Muscle layer of duodenum (tissue), 2 donors: Measurements from ENCODE around the gene CYB5A.

Experiments
- H3K27ac ChIP-seq: one replicate; pipeline ENCODE4 v1.7.0; 2013; ENCODE audit warnings: mild to moderate bottlenecking, low read length
- H3K27me3 ChIP-seq: one replicate; pipeline ENCODE4 v1.7.0; 2013; ENCODE audit warnings: low read depth, mild to moderate bottlenecking, control low read depth, low read length
- H3K36me3 ChIP-seq, 2 donors: one replicate each; pipeline ENCODE4 v1.7.0; 2013; ENCODE audit warnings: low read length in 2 of 2, control low read depth in 1 of 2, mild to moderate bottlenecking in 1 of 2; ENCODE audit not compliant: insufficient read depth in 2 of 2, control insufficient read depth in 1 of 2
- H3K4me1 ChIP-seq, 2 donors: one replicate each; pipeline ENCODE4 v1.7.0; 2013; ENCODE audit warnings: low read length in 2 of 2, mild to moderate bottlenecking in 2 of 2, control low read depth in 1 of 2, moderate library complexity in 1 of 2; ENCODE audit not compliant: insufficient read depth in 2 of 2, control insufficient read depth in 1 of 2
- H3K4me3 ChIP-seq, 2 donors: one replicate each; pipeline ENCODE4 v1.7.0; 2013; ENCODE audit warnings: low read length in 2 of 2, low read depth in 1 of 2, mild to moderate bottlenecking in 1 of 2
- H3K9me3 ChIP-seq, 2 donors: one replicate each; pipeline ENCODE4 v1.7.0; 2013; ENCODE audit warnings: low read length in 2 of 2, control low read depth in 1 of 2, mild to moderate bottlenecking in 1 of 2; ENCODE audit not compliant: control insufficient read depth in 1 of 2
- donor health status: healthy.

Gene CYB5A

DNA sequence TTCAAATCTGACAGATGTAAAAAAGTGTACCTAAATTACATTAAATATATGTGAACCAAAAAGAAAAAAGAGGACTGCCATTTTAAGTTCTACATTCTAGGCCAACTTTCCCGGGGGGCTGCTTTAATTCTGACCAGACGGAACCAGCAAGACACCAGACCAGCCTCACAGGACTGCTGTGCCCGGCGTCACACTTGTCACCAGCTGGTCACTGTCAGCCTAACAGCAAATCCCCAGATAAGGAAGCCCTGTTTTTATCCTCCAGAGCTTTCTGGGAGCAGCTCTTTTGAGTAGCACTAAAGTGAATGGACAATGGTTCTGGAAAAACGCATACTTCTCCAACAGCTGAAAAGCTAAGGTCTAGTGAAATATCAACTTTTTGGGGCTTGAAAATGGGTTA is 35.6 kb downstream of the CYB5A start:
- Histone ChIP-seq H3K27ac (no peak overlapping the region), H3K9me3 (no peaks in the 10 kb centered on the region), H3K4me1 (peaks cover 8 to 9% of the 10 kb centered on the region in 2 donors), H3K27me3 (no peaks in the 10 kb centered on the region), H3K36me3 (peaks cover 8 to 17% of the 10 kb centered on the region in 2 donors), H3K4me3 (no peak overlapping the region)

DNA sequence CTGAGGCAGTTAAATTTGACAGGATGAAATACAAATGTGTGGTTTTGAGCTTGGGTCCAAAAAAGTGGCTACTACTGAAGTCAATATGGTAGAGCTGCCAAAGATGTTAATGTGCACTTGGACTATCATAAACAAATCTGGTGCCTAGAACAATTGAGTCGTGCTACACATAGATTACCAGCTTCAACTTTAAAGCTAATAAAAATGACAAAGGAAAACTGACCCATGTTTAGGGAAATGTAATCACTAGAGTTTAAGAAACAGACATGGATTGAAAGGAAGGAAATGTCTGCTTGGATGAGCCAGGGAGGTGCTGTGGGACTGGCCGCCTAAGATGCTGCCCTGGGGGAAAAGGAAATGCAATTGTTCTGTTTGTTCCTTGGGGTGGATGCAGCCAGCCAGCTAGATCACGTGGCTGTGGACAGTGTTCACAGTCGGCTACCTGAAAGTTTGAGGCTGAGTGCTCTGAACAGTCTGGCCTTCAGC is 36.6 kb downstream of the CYB5A start:
- Histone ChIP-seq H3K4me3 (no peak overlapping the region), H3K36me3 (peaks cover 8 to 13% of the 10 kb centered on the region in 2 donors), H3K27ac (no peak overlapping the region), H3K27me3 (no peaks in the 10 kb centered on the region), H3K9me3 (no peaks in the 10 kb centered on the region), H3K4me1 (peaks cover 8 to 9% of the 10 kb centered on the region in 2 donors)

DNA sequence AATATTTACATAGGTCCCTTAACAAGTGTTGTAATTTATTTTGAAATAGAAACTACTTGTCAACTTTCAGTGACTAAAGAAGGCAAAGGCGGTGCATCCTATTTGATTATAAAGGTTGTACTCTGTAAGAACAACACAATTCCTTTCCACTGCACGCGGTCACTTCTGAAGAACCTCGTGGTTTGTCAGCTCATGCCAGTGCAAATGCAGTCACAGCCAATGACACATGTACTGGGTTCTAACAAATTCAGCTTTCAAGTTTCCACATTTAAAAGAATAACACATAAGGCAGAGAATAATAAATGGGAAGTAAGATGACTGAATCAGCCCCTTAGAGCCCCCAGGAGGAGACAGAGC is 39.7 kb downstream of the CYB5A start:
- Histone ChIP-seq H3K4me3 (no peak overlapping the region), H3K9me3 (no peaks in the 10 kb centered on the region), H3K4me1 (peaks cover 8 to 9% of the 10 kb centered on the region in 2 donors), H3K27me3 (no peaks in the 10 kb centered on the region), H3K36me3 (peaks cover 5 to 8% of the 10 kb centered on the region in 2 donors), H3K27ac (no peak overlapping the region)

DNA sequence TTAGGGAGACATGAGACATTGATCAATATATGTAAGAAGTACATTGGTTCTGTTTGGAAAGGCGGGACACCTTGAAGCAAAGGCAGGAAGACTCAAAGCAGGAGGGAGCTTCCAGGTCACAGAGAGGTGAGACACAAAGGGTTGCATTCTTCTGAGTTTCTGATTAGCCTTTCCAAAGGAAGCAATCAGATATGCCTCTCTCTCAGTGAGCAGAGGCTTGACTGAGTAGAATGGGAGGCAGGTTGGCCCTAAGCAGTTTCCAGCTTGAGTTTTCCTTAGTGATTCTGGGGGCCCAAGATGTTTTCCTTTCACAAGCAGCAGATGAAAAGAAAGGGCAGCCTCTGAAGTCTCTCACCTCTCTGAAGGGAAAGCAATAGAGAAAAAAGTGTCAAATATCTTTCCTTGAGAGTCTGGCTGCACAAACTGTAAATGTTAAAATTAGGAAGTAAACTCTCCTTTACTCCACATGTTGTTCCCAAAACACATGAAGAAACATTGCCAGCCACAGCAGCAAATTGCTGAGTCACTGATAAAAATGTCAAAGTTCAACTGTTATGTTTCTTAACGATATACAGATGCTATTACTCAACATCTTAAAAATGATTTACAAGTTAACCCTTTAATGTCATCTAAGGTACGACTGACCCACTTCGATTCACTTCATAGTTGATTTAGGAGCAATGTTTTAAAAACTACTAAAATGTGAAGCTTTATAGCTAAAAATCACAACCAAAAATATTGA is 40.3 kb downstream of the CYB5A start:
- H3K36me3 ChIP-seq, result peaks cover 5 to 8% of the 10 kb centered on the region in 2 donors
- H3K27me3 ChIP-seq, result no peaks in the 10 kb centered on the region
- H3K27ac ChIP-seq, result peak overlapping the region; percentile 47
- H3K9me3 ChIP-seq, result no peaks in the 10 kb centered on the region
- H3K4me3 ChIP-seq, result no peak overlapping the region
- peaks cover 8 to 9% of the 10 kb centered on the region in 2 donors for H3K4me1 ChIP-seq

DNA sequence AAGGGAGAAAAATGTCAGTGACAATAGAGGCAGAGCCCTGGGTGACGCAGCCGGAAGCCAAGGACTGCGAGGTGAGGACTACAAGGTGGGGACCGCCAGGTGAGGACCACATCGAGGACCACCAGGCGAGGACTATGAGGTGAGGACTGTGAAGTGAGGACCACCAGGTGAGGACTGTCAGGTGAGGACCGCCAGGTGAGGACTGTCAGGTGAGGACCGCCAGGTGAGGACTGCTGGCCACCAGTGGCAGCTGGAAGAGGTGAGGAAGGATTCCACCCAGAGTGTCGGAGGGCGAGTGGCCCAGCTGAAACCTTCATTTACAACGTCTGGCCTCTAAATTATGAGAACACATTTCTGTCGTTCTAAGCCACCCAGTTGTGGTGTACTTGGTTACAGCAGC is 41.6 kb downstream of the CYB5A start:
- H3K9me3 ChIP-seq, result no peaks in the 10 kb centered on the region
- H3K27ac ChIP-seq, result no peak overlapping the region
- H3K4me1 ChIP-seq, result peaks cover 5 to 8% of the 10 kb centered on the region in 2 donors
- no peaks in the 10 kb centered on the region for H3K27me3 ChIP-seq
- peaks cover 5 to 6% of the 10 kb centered on the region in 2 donors for H3K36me3 ChIP-seq
- H3K4me3 ChIP-seq, result no peak overlapping the region

DNA sequence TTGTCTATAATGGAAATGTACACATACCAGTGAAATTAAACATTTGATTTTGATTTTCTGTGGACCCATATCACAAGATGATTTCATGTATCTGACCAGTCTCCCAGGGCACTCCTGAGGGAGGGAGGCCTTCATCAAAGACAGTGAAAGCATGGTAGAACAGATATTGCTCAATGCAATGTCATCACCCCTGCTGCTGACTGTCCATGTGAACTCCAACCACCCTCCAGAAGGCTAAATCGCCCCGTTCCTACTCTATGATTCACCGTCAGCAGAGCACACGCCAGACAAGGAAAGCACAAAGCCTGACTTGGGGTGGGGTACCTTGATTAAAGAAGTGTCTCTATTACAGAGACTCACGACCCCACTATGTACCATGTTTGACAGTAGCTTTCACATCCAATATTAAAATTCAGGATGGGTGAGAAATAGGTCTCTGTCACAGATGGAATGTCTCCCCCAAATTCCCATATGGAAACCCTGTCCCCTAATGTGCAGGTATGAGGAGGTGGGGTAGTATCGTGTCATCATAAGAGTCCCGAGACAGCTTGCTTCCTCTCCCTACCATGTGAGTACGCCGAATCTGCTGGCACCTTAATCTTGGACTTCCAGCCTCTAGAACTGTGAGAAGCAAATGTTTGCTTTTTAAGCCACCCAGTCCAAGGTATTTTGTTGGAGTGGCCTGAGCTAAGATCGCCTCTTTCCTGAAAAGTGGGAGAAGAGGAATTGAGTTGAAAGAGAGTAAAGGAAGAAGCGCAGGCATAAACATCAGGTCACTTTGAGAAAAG is 42.4 kb downstream of the CYB5A start:
- H3K27ac ChIP-seq, result no peak overlapping the region
- no peaks in the 10 kb centered on the region for H3K27me3 ChIP-seq
- no peaks in the 10 kb centered on the region for H3K9me3 ChIP-seq
- no peak overlapping the region for H3K4me3 ChIP-seq
- H3K36me3 ChIP-seq, result peaks cover 3 to 5% of the 10 kb centered on the region in 2 donors
- peaks cover 5 to 8% of the 10 kb centered on the region in 2 donors for H3K4me1 ChIP-seq

DNA sequence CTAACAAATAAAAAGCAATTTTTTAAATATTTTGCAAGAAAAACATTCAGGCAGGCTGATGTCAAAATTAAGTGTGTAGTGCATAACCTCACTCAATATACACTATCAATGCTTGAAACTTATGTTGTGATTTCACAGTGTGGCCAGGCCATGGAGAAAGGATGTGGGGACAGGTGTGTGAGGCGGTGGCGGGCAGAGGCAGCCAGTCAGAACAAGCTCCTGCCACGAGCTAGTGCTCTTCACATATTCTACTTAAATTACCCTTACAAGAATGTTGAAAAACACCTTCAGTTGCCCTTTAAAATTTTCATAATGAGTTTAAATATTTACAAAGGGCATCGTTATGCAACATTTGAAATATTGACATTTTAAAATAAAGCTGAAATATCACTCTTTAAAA is 43.2 kb downstream of the CYB5A start:
- Histone ChIP-seq H3K27ac (no peak overlapping the region), H3K36me3 (peaks cover 3 to 5% of the 10 kb centered on the region in 2 donors), H3K4me1 (peaks cover 5 to 8% of the 10 kb centered on the region in 2 donors)

DNA sequence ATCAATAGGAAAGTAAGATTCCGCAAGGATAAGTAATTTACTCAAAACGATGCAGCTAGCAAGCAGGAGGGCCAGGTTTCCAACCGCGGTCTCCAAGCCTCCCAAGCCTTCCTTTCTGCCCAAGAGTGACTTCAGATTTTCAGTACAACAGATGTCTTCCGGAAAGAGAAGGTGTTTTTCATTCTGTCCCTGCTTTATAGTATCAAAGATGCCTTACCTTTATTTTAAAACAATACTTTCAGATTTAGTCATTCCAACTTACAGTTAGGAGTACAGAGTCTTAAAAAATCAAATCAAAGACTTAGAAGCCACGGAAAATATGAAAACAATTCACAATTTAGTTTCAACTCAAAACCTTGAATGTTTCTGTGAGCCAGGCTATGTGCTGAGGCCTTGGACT is 43.6 kb downstream of the CYB5A start:
- no peaks in the 10 kb centered on the region for H3K27me3 ChIP-seq
- H3K27ac ChIP-seq, result no peak overlapping the region
- peaks cover 5 to 8% of the 10 kb centered on the region in 2 donors for H3K4me1 ChIP-seq
- H3K9me3 ChIP-seq, result no peaks in the 10 kb centered on the region
- H3K4me3 ChIP-seq, result no peak overlapping the region
- peaks cover 3 to 5% of the 10 kb centered on the region in 2 donors for H3K36me3 ChIP-seq

More for the DNA sequence above, 43.2 kb downstream of the CYB5A start:
- Histone ChIP-seq H3K27me3 (no peaks in the 10 kb centered on the region), H3K9me3 (no peaks in the 10 kb centered on the region), H3K4me3 (no peak overlapping the region)

DNA sequence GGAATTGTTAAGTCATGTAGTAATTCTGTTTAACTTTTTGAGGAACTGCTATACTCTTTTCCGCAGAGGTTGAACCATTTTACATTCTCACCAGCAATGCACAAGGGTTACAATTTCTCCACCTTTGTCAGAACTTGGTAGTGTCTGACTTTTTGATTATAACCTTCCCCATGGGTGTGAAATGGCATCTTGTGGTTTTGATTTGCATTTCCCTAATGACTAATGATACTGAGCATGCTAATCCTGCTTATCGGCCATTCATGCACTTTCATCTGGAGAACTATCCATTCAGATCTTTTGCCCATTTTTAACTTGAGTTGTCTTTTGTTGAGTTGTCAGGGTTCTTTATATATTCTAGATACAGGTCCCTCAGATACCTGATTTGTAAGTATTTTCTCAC is 47.2 kb downstream of the CYB5A start:
- Histone ChIP-seq H3K36me3 (no peaks in the 10 kb centered on the region), H3K27ac (no peak overlapping the region), H3K4me1 (no peaks in the 10 kb centered on the region), H3K4me3 (no peak overlapping the region), H3K27me3 (no peaks in the 10 kb centered on the region), H3K9me3 (no peaks in the 10 kb centered on the region)

DNA sequence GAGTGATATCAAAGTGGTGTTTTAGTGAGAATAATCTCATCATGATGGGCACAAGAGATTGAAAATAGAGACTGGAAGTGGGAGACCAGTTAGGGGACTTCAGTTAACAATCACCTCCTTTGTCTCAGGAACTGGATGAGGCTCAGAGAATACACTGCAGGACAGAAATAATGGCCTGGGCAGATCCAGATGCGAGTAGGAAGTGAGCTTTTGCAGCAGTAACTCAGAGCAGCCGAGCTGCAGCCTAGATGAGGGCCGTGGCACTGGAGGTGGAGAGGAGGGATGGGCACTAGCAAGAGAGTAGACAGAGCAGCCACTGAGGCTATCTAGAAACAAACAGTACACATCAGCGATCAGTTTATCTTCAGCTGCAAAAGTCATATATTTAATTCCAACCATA is 48.6 kb downstream of the CYB5A start:
- no peaks in the 10 kb centered on the region for H3K36me3 ChIP-seq
- H3K27me3 ChIP-seq, result no peaks in the 10 kb centered on the region
- no peaks in the 10 kb centered on the region for H3K4me1 ChIP-seq
- H3K4me3 ChIP-seq, result no peak overlapping the region
- H3K9me3 ChIP-seq, result no peaks in the 10 kb centered on the region
- H3K27ac ChIP-seq, result no peak overlapping the region

DNA sequence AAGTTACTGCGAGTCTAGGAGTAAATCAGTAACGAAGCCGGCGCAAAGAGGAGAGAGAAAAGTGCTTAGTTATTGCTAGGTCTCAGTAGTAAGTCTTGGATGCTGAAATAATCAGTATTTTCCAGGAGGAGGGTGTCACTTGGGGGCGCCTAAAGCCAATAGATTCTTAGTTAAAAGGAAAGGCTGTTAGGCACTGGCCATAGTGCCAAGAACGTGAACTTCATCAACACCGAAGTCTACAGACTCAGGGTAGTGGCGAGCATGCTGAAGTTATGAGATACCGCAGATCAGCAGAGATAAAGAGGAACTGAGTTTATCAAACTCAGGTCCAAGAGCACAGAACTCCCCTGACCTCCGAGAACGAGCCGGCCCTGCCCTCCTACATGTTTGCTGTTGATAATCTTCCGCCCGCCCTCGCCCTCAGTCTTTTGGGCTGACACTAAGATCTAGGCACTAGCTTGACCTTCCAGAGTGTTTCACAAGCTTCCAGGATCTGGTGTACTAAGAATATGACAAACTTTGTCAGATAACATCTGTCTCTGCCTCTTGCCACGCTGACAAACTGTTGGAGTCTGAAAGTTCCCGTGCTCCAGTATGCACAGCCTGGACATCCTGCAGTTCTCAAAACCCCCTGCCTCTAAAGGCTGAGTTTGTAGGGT is 49.2 kb downstream of the CYB5A start:
- no peak overlapping the region for H3K4me3 ChIP-seq
- H3K4me1 ChIP-seq, result no peaks in the 10 kb centered on the region
- no peaks in the 10 kb centered on the region for H3K27me3 ChIP-seq
- H3K27ac ChIP-seq, result no peak overlapping the region
- H3K9me3 ChIP-seq, result no peaks in the 10 kb centered on the region
- H3K36me3 ChIP-seq, result no peaks in the 10 kb centered on the region
